HEK293T (cell line): ENCODE results near the gene CELF2.

ENCODE experiments used
- CTCF ChIA-PET: fragments of 350-600 bp; formaldehyde crosslinking; extraction: SDS; loops from one replicate; lab custom pipeline; 2021; ENCODE audit warnings: antibody characterized with exemption, inconsistent platforms; lab: Yijun Ruan, JAX
- POLR2A ChIA-PET: fragments of 350-600 bp; formaldehyde crosslinking; extraction: SDS; loops from one replicate; lab custom pipeline; 2020; ENCODE audit warnings: antibody characterized with exemption, inconsistent platforms; lab: Yijun Ruan, JAX
- DNase-seq: peaks from one replicate; pipeline ENCODE4 v3.0.0; 2012; ENCODE audit warnings: mixed read lengths; ENCODE audit errors: extremely low spot score
- ARNT ChIP-seq: fragments of 450-650 bp; IDR thresholded peaks from 2 replicates; pipeline ENCODE4 v1.6.1; 2017; ENCODE audit warnings: mild to moderate bottlenecking
- BHLHE40 ChIP-seq: fragments of 450-650 bp; IDR thresholded peaks from 2 replicates; pipeline ENCODE4 v1.6.1; 2016; ENCODE audit warnings: mild to moderate bottlenecking, moderate library complexity, borderline replicate concordance
- CTBP1 ChIP-seq: fragments of 450-650 bp; IDR thresholded peaks from 2 replicates; pipeline ENCODE4 v1.6.1; 2016; ENCODE audit warnings: borderline replicate concordance
- ELF4 ChIP-seq: fragments of 450-650 bp; IDR thresholded peaks from 2 replicates; pipeline ENCODE4 v1.6.1; 2017; ENCODE audit warnings: antibody characterized with exemption
- FOXA1 ChIP-seq: fragments of 450-650 bp; IDR thresholded peaks from 2 replicates; pipeline ENCODE4 v1.6.1; 2016; ENCODE audit warnings: mild to moderate bottlenecking
- FOXK2 ChIP-seq: fragments of 450-650 bp; IDR thresholded peaks from 2 replicates; pipeline ENCODE4 v1.6.1; 2016; ENCODE audit warnings: mild to moderate bottlenecking
- FOXM1 ChIP-seq: fragments of 450-650 bp; IDR thresholded peaks from 2 replicates; pipeline ENCODE4 v1.6.1; 2017; ENCODE audit warnings: mild to moderate bottlenecking, borderline replicate concordance
- HDGF ChIP-seq: fragments of 450-650 bp; IDR thresholded peaks from 2 replicates; pipeline ENCODE4 v1.6.1; 2017; ENCODE audit warnings: antibody characterized with exemption, borderline replicate concordance
- L3MBTL2 ChIP-seq: fragments of 450-650 bp; conservative IDR thresholded peaks from 2 replicates; pipeline ENCODE4 v1.6.1; 2016; ENCODE audit warnings: mild to moderate bottlenecking
- LEF1 ChIP-seq: fragments of 450-650 bp; IDR thresholded peaks from 2 replicates; pipeline ENCODE4 v1.6.1; 2017; ENCODE audit warnings: mild to moderate bottlenecking, borderline replicate concordance
- NFRKB ChIP-seq: fragments of 450-650 bp; IDR thresholded peaks from 2 replicates; pipeline ENCODE4 v1.6.1; 2016; ENCODE audit warnings: mild to moderate bottlenecking, moderate library complexity
- SP1 ChIP-seq: fragments of 450-650 bp; IDR thresholded peaks from 2 replicates; pipeline ENCODE4 v1.6.1; 2017
- SUZ12 ChIP-seq: fragments of 450-650 bp; IDR thresholded peaks from 2 replicates; pipeline ENCODE4 v1.6.1; 2016; ENCODE audit warnings: mild to moderate bottlenecking
- TARDBP ChIP-seq: fragments of 450-650 bp; IDR thresholded peaks from 2 replicates; pipeline ENCODE4 v1.6.1; 2016
- ZNF384 ChIP-seq: fragments of 450-650 bp; IDR thresholded peaks from 2 replicates; pipeline ENCODE4 v1.6.1; 2016
- TF ChIP-seq, protein P1 (sequence below): fragments of 450-650 bp; IDR thresholded peaks from 2 replicates; pipeline ENCODE4 v1.6.1; 2016

The CELF2 gene

DNA sequence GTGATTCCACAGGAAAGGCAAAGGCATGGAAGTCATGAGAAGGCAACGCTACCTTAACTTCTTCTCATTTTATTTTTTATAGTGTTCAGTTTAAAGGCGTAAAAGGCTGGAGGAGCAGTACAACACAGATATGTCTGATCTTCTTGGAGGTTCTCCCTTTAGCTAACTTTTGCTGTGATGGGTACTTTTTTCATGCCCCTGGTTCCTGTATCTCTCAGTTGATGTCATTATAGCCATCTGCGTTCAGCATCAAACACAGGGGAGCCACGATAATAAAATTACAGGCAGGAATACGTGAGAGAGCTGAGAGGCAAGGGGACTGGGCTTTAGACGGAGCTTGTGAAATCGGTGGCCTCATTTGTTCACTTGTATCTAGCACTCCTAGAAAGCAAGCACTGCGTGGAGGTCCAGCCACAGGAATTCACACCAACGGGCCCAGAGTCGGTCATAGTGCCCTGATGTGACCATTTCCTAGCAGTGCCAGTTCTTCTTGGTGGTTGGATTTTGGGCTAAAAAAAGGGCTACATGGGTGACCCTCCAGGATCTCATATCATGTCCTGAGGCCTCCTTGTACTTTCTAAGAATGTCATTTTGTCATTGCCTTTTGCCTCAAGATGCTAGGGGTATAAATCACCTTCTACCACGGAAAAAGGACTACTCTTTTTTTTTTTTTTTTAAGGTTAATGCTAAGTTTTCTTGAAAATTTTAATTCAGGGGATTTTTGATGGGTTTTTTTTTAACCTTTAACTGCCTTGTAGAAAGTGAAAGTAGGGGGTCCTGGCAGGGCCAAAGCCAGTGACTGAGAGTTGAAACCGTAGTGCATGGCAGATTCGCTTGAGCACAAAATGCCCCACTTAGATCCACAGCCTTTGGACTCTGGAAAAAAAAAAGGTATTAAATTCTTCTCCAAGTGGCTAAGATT, 191.5 kb downstream of the CELF2 start:
- DNase-seq, result no peak
- POLR2A ChIA-PET, result no interaction called here
- CTCF ChIA-PET, result no interaction called here
- TF ChIP-seq NFRKB, result no peak
- no peak for TF ChIP-seq ELF4
- TF ChIP-seq TARDBP, result no peak
- TF ChIP-seq SUZ12, result no peak
- no peak for TF ChIP-seq FOXK2
- TF ChIP-seq FOXM1, result no peak
- TF ChIP-seq BHLHE40, result no peak
- no peak for TF ChIP-seq SP1
- TF ChIP-seq FOXA1, result no peak
- TF ChIP-seq ARNT, result no peak
- no peak for TF ChIP-seq LEF1
- TF ChIP-seq HDGF, result no peak
- TF ChIP-seq, protein P1, sequence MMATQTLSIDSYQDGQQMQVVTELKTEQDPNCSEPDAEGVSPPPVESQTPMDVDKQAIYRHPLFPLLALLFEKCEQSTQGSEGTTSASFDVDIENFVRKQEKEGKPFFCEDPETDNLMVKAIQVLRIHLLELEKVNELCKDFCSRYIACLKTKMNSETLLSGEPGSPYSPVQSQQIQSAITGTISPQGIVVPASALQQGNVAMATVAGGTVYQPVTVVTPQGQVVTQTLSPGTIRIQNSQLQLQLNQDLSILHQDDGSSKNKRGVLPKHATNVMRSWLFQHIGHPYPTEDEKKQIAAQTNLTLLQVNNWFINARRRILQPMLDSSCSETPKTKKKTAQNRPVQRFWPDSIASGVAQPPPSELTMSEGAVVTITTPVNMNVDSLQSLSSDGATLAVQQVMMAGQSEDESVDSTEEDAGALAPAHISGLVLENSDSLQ, result no peak
- TF ChIP-seq ZNF384, result no peak
- TF ChIP-seq CTBP1, result no peak
- no peak for TF ChIP-seq L3MBTL2

DNA sequence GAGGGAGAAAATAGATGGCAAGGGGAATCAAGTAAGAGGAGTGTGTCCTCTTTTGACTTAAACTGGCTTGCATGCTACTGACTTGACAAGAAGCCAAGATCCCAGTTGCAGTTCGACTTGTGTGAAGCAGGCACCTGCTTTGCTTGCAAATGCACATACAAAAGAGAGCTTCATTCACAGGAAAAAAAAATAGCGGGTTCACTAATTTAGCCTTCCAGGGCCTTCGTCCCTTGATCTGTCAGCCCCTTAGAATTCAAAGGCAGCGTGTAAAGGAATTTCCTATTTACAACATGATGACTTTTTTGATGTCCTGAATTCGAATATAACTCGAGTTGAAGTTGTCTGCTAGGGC, 192.1 kb downstream of the CELF2 start:
- DNase-seq, result no peak
- ChIA-PET POLR2A (no interaction called here), CTCF (no interaction called here)
- TF ChIP-seq CTBP1, result no peak
- TF ChIP-seq ARNT, result no peak
- TF ChIP-seq TARDBP, result no peak
- TF ChIP-seq FOXK2, result no peak
- TF ChIP-seq FOXA1, result no peak
- no peak for TF ChIP-seq SP1
- TF ChIP-seq, protein P1, result no peak
- no peak for TF ChIP-seq FOXM1
- TF ChIP-seq L3MBTL2, result no peak

DNA sequence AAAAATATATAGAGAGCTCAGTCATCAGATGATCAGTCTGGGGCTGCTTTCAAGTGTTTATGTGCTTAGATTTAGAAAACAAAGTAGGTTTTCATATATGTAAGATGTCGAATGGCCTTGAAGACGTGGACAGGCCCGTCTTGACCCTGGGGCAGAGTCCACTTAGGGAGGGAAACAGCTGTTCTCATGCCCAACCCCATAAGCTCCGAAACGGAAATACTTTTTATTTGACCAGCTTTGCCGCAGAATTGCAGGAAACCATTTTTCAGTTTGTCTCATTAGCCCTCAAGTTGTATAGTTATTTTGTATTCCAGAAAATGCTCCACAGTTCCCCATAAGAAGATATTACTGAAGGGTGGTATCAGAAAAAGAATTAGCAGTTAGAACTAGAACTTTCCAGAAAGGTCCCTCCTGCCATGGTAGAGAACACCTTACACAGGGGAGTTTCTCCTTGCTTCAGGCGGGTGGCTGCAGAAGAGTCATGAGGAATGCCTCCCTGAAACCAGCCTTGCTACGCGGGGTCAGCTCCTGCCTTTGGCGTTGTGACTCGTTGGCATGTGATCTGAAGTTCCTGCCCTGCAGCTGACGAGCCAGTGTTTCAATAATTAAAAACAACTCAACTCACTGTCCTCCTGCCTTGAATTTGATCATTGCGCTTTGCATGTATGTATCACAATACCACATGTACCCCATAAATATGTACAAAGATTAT, 192.7 kb downstream of the CELF2 start:
- ChIA-PET POLR2A (no interaction called here), CTCF (no interaction called here)
- DNase-seq, result no peak
- TF ChIP-seq NFRKB (no peak), FOXA1 (no peak), LEF1 (no peak), ARNT (no peak), CTBP1 (no peak), FOXK2 (no peak), SP1 (no peak), TARDBP (no peak), HDGF (no peak), SUZ12 (no peak), BHLHE40 (no peak)
- TF ChIP-seq, protein P1, result no peak

DNA sequence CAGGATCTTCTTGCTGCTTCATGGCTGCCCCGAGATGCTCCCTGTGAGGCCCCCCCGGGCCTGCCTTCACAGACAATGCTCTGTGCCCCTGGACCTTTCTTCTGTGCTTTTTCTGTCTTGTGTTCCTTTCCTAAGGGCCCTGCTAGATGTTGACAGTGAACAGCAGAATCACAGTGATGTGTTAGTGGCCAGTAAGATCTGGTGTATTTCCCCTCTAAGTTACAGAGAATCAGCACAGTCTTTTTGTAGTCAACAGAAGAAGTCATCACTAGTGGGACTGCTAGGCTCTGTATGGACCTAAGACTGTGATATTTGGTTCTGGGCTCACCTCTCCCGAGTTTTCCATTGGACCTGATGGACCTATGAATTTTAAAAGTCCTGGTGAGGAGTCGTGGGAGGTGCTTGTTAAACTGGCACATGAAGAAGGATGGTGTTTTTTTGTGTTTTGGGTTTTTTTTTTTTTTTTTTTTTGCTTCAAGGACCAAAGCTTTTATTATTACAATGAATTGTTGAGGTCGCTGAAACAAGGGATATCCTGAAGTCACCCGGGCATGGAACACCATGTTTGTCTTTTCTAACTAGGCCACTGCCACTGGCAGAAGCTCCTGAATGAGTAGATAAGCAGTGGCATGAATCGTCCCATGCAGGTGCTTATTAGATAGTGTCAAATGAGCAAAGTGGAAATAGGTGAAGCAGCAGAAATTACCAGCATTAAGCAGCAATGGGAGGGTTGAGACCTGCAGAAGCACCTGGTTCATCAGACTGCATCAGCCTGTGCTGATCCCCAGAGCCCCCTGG, 194.8 kb downstream of the CELF2 start:
- POLR2A ChIA-PET, result no interaction called here
- TF ChIP-seq FOXA1 (no peak), CTBP1 (no peak), SUZ12 (no peak), ARNT (no peak), NFRKB (no peak), TARDBP (no peak), LEF1 (no peak), HDGF (no peak), ELF4 (no peak), SP1 (no peak), L3MBTL2 (no peak), FOXM1 (no peak), ZNF384 (no peak), FOXK2 (no peak), BHLHE40 (no peak)
- TF ChIP-seq, protein P1, result no peak
- DNase-seq, result no peak
- CTCF ChIA-PET, result no interaction called here

DNA sequence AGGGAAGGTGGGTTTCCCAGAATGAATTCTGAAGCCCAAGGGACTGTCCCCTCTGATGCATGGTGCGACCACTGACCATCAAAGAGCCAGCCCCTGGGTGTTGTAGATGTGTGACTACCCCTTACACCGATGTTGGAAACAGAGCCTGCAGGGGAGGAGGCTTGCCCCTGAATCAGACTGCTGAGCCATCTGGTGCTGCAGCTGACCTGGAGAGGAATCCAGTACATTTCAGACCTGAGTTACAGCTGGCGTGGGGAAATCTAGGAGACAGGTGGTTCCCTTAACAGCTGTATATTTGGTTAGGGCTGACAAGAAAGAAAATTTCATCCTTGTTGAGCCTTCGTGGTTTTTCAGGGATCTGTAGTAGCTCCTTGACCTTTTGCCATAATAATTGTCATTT, 195.5 kb downstream of the CELF2 start:
- ChIA-PET CTCF (no interaction called here), POLR2A (no interaction called here)
- TF ChIP-seq LEF1 (no peak), BHLHE40 (no peak), SP1 (no peak), HDGF (no peak), FOXA1 (no peak), FOXM1 (no peak), ELF4 (no peak), TARDBP (no peak), NFRKB (no peak), SUZ12 (no peak), L3MBTL2 (no peak), CTBP1 (no peak), ARNT (no peak), FOXK2 (no peak), ZNF384 (no peak)
- TF ChIP-seq, protein P1, result no peak
- no peak for DNase-seq
